Progenitor cell of endocrine pancreas (in vitro differentiated cells): ENCODE measurements around the gene CRISP3. TPM values are rescaled to one million over a fixed set of nuclear protein-coding genes. Genes with fewer than 3 reads are reported as not detected.

Source experiments
- DNase-seq: peaks from one replicate; pipeline ENCODE4 v3.0.0; 2021; ENCODE audit warnings: low spot score; ENCODE audit not compliant: unreplicated experiment
- H3K27ac Mint-ChIP-seq: 2 replicates; pipeline ENCODE4 v1.8.0; 2021; ENCODE audit warnings: mild to moderate bottlenecking, moderate library complexity, mixed read lengths
- H3K27me3 Mint-ChIP-seq: 2 replicates; pipeline ENCODE4 v1.8.0; 2021; ENCODE audit warnings: mixed read lengths
- H3K36me3 Mint-ChIP-seq: 2 replicates; pipeline ENCODE4 v1.8.0; 2022; ENCODE audit warnings: mixed read lengths; ENCODE audit not compliant: insufficient read depth
- H3K4me1 Mint-ChIP-seq: 2 replicates; pipeline ENCODE4 v1.8.0; 2021; ENCODE audit warnings: low read depth, mixed read lengths
- H3K4me3 Mint-ChIP-seq: 2 replicates; pipeline ENCODE4 v1.8.0; 2021; ENCODE audit warnings: low read depth, mild to moderate bottlenecking, moderate library complexity, mixed read lengths
- H3K9me3 Mint-ChIP-seq: 2 replicates; pipeline ENCODE4 v1.8.0; 2021; ENCODE audit warnings: low read depth, mixed read lengths
- total RNA-seq: library from RNA; stranded (reverse); gene quantifications from 2 replicates; pipeline ENCODE4 v1.2.1, GENCODE V29; 2021
- TF ChIP-seq, protein P1 (sequence below): fragments of 200-600 bp; sonication (generic); IDR thresholded peaks from one replicate; pipeline ENCODE4 v1.5.0; 2021; ENCODE audit warnings: antibody characterized with exemption, mild to moderate bottlenecking; ENCODE audit not compliant: unreplicated experiment

Gene CRISP3
- total RNA-seq, 1 donor from 2014 or later = not detected

DNA sequence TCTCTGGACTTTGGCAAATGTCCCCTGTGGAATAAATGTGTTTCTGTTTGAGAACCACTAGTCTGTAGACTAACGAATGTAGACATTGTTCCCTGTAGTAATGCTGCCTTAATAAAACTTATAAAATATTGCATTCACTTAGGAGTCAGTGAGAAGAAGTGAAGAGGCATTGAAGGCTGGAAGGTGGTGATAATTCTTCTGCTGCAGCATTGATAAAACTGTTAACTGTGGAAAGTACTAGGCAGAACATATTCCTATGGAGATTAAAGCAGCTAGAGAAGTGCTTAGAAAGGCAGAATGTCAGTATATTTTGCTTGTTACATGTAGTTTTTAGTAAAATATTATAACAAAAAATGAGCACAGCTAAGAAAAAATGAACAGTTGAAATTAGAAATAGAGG, 38.1 kb upstream of the CRISP3 start:
- TF ChIP-seq, protein P1, sequence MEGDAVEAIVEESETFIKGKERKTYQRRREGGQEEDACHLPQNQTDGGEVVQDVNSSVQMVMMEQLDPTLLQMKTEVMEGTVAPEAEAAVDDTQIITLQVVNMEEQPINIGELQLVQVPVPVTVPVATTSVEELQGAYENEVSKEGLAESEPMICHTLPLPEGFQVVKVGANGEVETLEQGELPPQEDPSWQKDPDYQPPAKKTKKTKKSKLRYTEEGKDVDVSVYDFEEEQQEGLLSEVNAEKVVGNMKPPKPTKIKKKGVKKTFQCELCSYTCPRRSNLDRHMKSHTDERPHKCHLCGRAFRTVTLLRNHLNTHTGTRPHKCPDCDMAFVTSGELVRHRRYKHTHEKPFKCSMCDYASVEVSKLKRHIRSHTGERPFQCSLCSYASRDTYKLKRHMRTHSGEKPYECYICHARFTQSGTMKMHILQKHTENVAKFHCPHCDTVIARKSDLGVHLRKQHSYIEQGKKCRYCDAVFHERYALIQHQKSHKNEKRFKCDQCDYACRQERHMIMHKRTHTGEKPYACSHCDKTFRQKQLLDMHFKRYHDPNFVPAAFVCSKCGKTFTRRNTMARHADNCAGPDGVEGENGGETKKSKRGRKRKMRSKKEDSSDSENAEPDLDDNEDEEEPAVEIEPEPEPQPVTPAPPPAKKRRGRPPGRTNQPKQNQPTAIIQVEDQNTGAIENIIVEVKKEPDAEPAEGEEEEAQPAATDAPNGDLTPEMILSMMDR = no peak
- no peaks in the 10 kb centered on the region for H3K36me3 Mint-ChIP-seq

GRCh38 chr6:49776444-49776843, 32.3 kb upstream of the CRISP3 start:
- peaks cover 6% of the 10 kb centered on the region for H3K9me3 Mint-ChIP-seq
- H3K27me3 Mint-ChIP-seq = no peaks in the 10 kb centered on the region
- H3K36me3 Mint-ChIP-seq = no peaks in the 10 kb centered on the region
- TF ChIP-seq, protein P1 = no peak
- no peak overlapping the region for H3K27ac Mint-ChIP-seq
- no peak for DNase-seq
- no peak overlapping the region for H3K4me3 Mint-ChIP-seq
- H3K4me1 Mint-ChIP-seq = peaks cover 9% of the 10 kb centered on the region

More for the DNA sequence above, 38.1 kb upstream of the CRISP3 start:
- H3K4me1 Mint-ChIP-seq = peaks cover 15% of the 10 kb centered on the region
- H3K27me3 Mint-ChIP-seq = no peaks in the 10 kb centered on the region
- no peak overlapping the region for H3K27ac Mint-ChIP-seq
- DNase-seq = no peak
- H3K4me3 Mint-ChIP-seq = no peak overlapping the region
- H3K9me3 Mint-ChIP-seq = no peaks in the 10 kb centered on the region

GRCh38 chr6:49775043-49775442, 30.9 kb upstream of the CRISP3 start:
- H3K27me3 Mint-ChIP-seq = no peaks in the 10 kb centered on the region
- no peak overlapping the region for H3K27ac Mint-ChIP-seq
- TF ChIP-seq, protein P1 = no peak
- H3K4me1 Mint-ChIP-seq = peaks cover 9% of the 10 kb centered on the region
- H3K4me3 Mint-ChIP-seq = no peak overlapping the region
- no peak for DNase-seq
- H3K9me3 Mint-ChIP-seq = peaks cover 9% of the 10 kb centered on the region
- no peaks in the 10 kb centered on the region for H3K36me3 Mint-ChIP-seq

DNA sequence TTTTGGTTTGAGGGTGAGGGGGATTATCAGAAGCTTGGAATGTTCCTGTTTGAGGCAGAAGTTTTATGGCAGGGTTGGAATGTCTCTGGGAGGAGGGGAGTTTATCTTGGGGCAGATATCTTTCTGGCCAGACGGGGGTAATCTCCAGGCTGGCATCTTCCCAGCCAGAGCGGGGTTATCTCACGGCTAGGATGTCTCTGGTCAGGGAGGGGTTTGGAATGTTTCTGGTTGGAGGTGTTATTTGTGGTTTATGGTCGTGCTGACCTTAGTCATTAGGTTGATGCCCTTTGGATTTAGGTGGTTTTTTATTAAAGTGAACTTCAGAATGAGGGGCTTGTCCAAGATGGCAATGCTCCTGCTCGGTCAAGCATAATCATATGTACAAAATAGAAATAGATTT, 28.1 kb upstream of the CRISP3 start:
- H3K4me3 Mint-ChIP-seq = no peak overlapping the region
- TF ChIP-seq, protein P1 = no peak
- H3K4me1 Mint-ChIP-seq = no peaks in the 10 kb centered on the region
- H3K27me3 Mint-ChIP-seq = no peaks in the 10 kb centered on the region
- DNase-seq = no peak
- peaks cover 9% of the 10 kb centered on the region for H3K9me3 Mint-ChIP-seq
- H3K27ac Mint-ChIP-seq = no peak overlapping the region
- H3K36me3 Mint-ChIP-seq = no peaks in the 10 kb centered on the region

- TF ChIP-seq, protein P1 = no peak
- Mint-ChIP-seq H3K27ac (no peak overlapping the region), H3K27me3 (no peaks in the 10 kb centered on the region), H3K9me3 (peaks cover 3% of the 10 kb centered on the region), H3K4me1 (no peaks in the 10 kb centered on the region), H3K4me3 (no peak overlapping the region), H3K36me3 (no peaks in the 10 kb centered on the region)
- no peak for DNase-seq
Measured at GRCh38 chr6:49766762-49767161, 22.6 kb upstream of the CRISP3 start.
